Adrenal gland (tissue), 5 donors: Measurements from ENCODE around the gene C1QTNF4.

Experiments
- POLR2A ChIP-seq, 2 donors: fragments of 450-650 bp; IDR thresholded peaks; one replicate each; pipeline ENCODE4 v1.6.1; 2017; ENCODE audit warnings: antibody characterized with exemption in 2 of 2, mild to moderate bottlenecking in 2 of 2, moderate library complexity in 1 of 2
- TF ChIP-seq, protein P1 (sequence below), 6 experiments: fragments of 450-650 bp in 4 of 6; fragments of 200-600 bp in 2 of 6; sonication (generic) in 1 of 6; IDR thresholded peaks; 1 replicate in 5 of 6; 2 replicates in 1 of 6; pipeline versions ENCODE4 v1.5.1 to v1.8.0; 2016 to 2021; ENCODE audit warnings: antibody characterized with exemption in 6 of 6, mild to moderate bottlenecking in 2 of 6, moderate library complexity in 1 of 6
- donor health status: DM: no; HTN: no; CAD: no.

DNA sequence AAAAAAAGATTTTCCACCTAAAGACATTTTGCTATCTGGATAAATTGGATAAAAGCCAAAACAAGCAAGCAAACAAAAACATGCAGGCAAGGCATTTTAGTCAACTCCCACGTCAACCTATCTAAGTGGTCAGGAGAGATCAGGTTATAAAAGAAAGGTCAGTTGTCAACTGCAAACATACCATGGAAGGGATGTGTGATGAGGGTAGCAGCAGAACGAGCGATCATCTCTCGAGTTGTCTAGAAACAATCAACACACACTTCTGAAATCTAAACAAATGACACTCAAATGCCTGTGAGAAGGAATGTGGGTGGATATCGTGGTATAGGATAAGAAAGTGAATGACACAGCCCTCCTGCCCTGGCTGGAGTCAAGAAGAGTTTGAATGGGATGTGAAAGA lies 37.3 kb upstream of the C1QTNF4 start:
- TF ChIP-seq, protein P1, sequence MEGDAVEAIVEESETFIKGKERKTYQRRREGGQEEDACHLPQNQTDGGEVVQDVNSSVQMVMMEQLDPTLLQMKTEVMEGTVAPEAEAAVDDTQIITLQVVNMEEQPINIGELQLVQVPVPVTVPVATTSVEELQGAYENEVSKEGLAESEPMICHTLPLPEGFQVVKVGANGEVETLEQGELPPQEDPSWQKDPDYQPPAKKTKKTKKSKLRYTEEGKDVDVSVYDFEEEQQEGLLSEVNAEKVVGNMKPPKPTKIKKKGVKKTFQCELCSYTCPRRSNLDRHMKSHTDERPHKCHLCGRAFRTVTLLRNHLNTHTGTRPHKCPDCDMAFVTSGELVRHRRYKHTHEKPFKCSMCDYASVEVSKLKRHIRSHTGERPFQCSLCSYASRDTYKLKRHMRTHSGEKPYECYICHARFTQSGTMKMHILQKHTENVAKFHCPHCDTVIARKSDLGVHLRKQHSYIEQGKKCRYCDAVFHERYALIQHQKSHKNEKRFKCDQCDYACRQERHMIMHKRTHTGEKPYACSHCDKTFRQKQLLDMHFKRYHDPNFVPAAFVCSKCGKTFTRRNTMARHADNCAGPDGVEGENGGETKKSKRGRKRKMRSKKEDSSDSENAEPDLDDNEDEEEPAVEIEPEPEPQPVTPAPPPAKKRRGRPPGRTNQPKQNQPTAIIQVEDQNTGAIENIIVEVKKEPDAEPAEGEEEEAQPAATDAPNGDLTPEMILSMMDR (IDR thresholded peaks at IDR 0.05), result no peak
- TF ChIP-seq POLR2A (IDR thresholded peaks at IDR 0.05), result no peak
